CD4-positive, alpha-beta memory T cell (primary cell): ENCODE results near the gene EOGT. TPM values are rescaled to one million over a fixed set of nuclear protein-coding genes. Genes with fewer than 3 reads are reported as not detected.

Source experiments
- CTCF ChIA-PET: fragments of 350-600 bp; sonication (Branson Sonifier 250); formaldehyde crosslinking; loops from one replicate; lab custom pipeline; 2021; ENCODE audit warnings: inconsistent platforms; ENCODE audit not compliant: partially characterized antibody; lab: Charles Lee
- POLR2A ChIA-PET: fragments of 350-600 bp; sonication (Branson Sonifier 250); formaldehyde crosslinking; loops from one replicate; lab custom pipeline; 2021; ENCODE audit not compliant: partially characterized antibody; lab: Charles Lee
- DNase-seq, 5 donors: peaks; one replicate each; pipeline versions ENCODE4 v3.0.0 to v3.0.0-alpha.2; 2020 to 2022; ENCODE audit warnings: mixed read lengths in 1 of 5
- H3K27ac ChIP-seq: one replicate; pipeline ENCODE4 v1.7.0; 2013; ENCODE audit warnings: low read depth, low read length
- H3K27me3 ChIP-seq: 2 replicates; pipeline ENCODE4 v1.7.0; 2013; ENCODE audit warnings: mild to moderate bottlenecking, low read length, moderate library complexity; ENCODE audit not compliant: insufficient read depth
- H3K36me3 ChIP-seq: 2 replicates; pipeline ENCODE4 v1.7.0; 2013; ENCODE audit warnings: mild to moderate bottlenecking, low read length, moderate library complexity; ENCODE audit not compliant: insufficient read depth
- H3K4me1 ChIP-seq: 2 replicates; pipeline ENCODE4 v1.7.0; 2013; ENCODE audit warnings: mild to moderate bottlenecking, low read length, moderate library complexity; ENCODE audit not compliant: insufficient read depth
- H3K4me3 ChIP-seq, 2 donors: one replicate each; pipeline ENCODE4 v1.7.0; 2013; ENCODE audit warnings: low read length in 2 of 2, mild to moderate bottlenecking in 1 of 2
- H3K9me3 ChIP-seq, 2 donors: one replicate each; pipeline ENCODE4 v1.7.0; 2013; ENCODE audit warnings: low read length in 2 of 2, control low read depth in 1 of 2; ENCODE audit not compliant: control insufficient read depth in 1 of 2
- H3K27ac Mint-ChIP-seq, 7 donors: one replicate each; pipeline ENCODE4 v1.8.0; 2020 to 2021; ENCODE audit warnings: mixed read lengths in 7 of 7, mild to moderate bottlenecking in 6 of 7, inconsistent platforms in 3 of 7, moderate library complexity in 3 of 7
- H3K27me3 Mint-ChIP-seq, 2 donors: one replicate each; pipeline ENCODE4 v1.8.0; 2020 to 2021; ENCODE audit warnings: mixed read lengths in 2 of 2
- H3K36me3 Mint-ChIP-seq, 2 donors: one replicate each; pipeline ENCODE4 v1.8.0; 2020 to 2021; ENCODE audit warnings: mixed read lengths in 2 of 2, inconsistent platforms in 1 of 2, mild to moderate bottlenecking in 1 of 2
- H3K4me1 Mint-ChIP-seq, 4 donors: one replicate each; pipeline ENCODE4 v1.8.0; 2020 to 2021; ENCODE audit warnings: mixed read lengths in 4 of 4, mild to moderate bottlenecking in 1 of 4
- H3K4me3 Mint-ChIP-seq, 8 donors: one replicate each; pipeline ENCODE4 v1.8.0; 2020 to 2021; ENCODE audit warnings: mixed read lengths in 8 of 8, mild to moderate bottlenecking in 7 of 8, moderate library complexity in 6 of 8, inconsistent platforms in 3 of 8
- H3K9me3 Mint-ChIP-seq, 8 donors: one replicate each; pipeline ENCODE4 v1.8.0; 2020 to 2021; ENCODE audit warnings: mixed read lengths in 8 of 8, mild to moderate bottlenecking in 5 of 8, inconsistent platforms in 3 of 8, moderate library complexity in 1 of 8
- intact Hi-C: fragments of 100-400 bp; cut with micrococcal nuclease; formaldehyde crosslinking; loops from one replicate; pipeline ENCODE4 v1.15.1; 2023
- polyA plus RNA-seq, 2 donors: library from polyadenylated mRNA; unstranded; fragments of 300-500 nt; fragmentation: Illumina TruSeq; gene quantifications; one replicate each; pipeline ENCODE4 v1.2.3, GENCODE V29; 2021
- total RNA-seq, 2 experiments: library from RNA; stranded (reverse); gene quantifications; one replicate each; pipeline ENCODE4 v1.2.3, GENCODE V29; 2021

Gene EOGT
- total and polyA plus RNA-seq, 4 experiments from 2014 or later: 8.2 to 28.6 (median 18.0) TPM

DNA sequence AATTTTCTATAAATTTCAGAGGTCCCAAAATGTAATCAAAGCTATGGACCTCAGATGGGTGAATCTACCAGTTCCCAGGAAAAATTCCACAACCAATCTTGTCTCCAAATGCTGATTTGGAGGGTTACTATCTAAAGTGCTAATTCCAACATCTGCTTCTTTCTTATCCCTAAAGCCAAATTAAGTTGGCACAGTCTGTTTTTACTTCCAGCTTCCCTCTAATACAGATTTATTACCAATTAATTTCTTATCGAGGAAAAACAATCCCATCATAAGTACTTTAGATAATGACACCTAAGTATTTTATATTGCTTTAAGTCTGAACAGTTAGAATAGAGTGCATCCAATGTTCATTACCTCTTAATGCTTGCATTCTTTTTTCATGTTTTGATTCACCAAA, 68.3 kb downstream of the EOGT start:
- intact Hi-C loops: no loop called here
- Mint-ChIP-seq H3K27me3 (peaks cover 14 to 16% of the 10 kb centered on the region in 2 donors), H3K27ac (no peak overlapping the region), H3K9me3 (peaks cover 0 to 3% (median 0%) of the 10 kb centered on the region in 8 donors), H3K4me1 (no peaks in the 10 kb centered on the region), H3K36me3 (no peaks in the 10 kb centered on the region), H3K4me3 (no peak overlapping the region)
- Histone ChIP-seq H3K27me3 (no peaks in the 10 kb centered on the region), H3K4me3 (no peak overlapping the region), H3K9me3 (no peaks in the 10 kb centered on the region), H3K36me3 (no peaks in the 10 kb centered on the region), H3K4me1 (no peaks in the 10 kb centered on the region), H3K27ac (no peak overlapping the region)
- CTCF ChIA-PET: no interaction called here
- DNase-seq: no peak
- POLR2A ChIA-PET: no interaction called here

DNA sequence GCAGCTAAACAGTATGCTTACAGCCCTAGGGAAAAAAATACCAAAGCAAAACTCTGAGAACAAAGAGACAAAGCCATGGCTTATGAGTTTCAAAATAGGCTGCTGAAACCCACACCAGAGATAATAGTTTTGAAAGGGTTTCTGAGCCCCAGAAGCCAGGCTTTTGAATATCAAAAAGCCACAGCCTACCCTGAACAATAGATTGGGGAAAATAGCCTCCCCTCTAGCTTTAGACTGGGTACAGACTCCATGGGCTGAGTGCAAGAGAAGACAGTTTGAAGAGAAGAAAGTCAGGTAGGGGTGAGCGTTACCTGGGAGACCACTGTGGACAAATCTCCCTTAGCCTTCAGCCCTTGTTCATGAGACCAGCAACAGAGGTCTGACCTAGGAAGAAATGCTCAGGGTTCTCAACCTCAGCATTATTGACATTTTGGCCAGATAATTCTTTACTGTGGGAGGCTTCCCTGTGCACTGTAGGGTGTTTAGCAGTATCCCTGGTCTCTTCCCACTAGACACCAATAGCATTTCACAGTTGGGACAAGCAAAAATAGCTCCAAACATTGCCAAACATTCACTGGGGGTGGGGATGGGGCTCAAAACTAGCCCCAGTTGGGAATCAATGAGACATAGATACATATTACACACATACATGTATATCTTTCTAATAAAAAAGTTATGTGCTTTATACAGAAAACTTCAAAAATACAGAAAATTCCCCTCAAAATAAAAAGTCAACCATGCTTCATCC, 69.6 kb downstream of the EOGT start:
- ChIA-PET POLR2A (no interaction called here), CTCF (no interaction called here)
- Mint-ChIP-seq H3K36me3 (no peaks in the 10 kb centered on the region), H3K4me1 (no peaks in the 10 kb centered on the region), H3K27ac (no peak overlapping the region), H3K9me3 (no peaks in the 10 kb centered on the region), H3K4me3 (no peak overlapping the region), H3K27me3 (peaks cover 16% of the 10 kb centered on the region in 2 donors)
- H3K27ac ChIP-seq: no peak overlapping the region
- H3K4me3 ChIP-seq: no peak overlapping the region
- no peaks in the 10 kb centered on the region for H3K4me1 ChIP-seq
- no peaks in the 10 kb centered on the region for H3K36me3 ChIP-seq
- H3K9me3 ChIP-seq: no peaks in the 10 kb centered on the region
- H3K27me3 ChIP-seq: no peaks in the 10 kb centered on the region
- DNase-seq: no peak
- intact Hi-C loops: no loop called here

DNA sequence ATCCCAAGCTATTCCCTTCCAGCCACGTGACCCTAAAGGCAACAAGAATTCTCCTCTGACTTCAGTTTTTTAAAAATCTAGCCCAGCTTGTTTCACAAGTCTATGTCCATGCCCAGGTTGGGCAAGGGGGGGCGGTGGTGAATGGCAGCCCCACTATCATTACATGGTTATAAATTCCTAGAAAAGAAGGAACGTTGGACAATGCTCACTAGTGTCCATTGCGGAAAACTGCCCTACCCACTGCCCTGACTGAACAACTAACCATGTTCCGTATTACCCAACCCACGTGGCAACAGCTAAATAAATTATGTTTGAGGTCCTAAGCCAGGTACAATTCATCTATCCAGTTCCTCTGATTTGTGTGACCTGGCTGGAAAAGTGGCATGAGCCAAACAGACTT, 72.4 kb downstream of the EOGT start:
- Mint-ChIP-seq H3K4me3 (no peak overlapping the region), H3K9me3 (peaks cover 0 to 1% (median 0%) of the 10 kb centered on the region in 8 donors), H3K36me3 (no peaks in the 10 kb centered on the region), H3K27ac (no peak overlapping the region), H3K27me3 (peaks cover 17 to 23% of the 10 kb centered on the region in 2 donors), H3K4me1 (no peaks in the 10 kb centered on the region)
- CTCF ChIA-PET: no interaction called here
- Histone ChIP-seq H3K27me3 (no peaks in the 10 kb centered on the region), H3K4me1 (no peaks in the 10 kb centered on the region), H3K9me3 (no peaks in the 10 kb centered on the region), H3K4me3 (no peak overlapping the region), H3K36me3 (no peaks in the 10 kb centered on the region), H3K27ac (no peak overlapping the region)
- DNase-seq: no peak
- POLR2A ChIA-PET: no interaction called here
- intact Hi-C loops: no loop called here

DNA sequence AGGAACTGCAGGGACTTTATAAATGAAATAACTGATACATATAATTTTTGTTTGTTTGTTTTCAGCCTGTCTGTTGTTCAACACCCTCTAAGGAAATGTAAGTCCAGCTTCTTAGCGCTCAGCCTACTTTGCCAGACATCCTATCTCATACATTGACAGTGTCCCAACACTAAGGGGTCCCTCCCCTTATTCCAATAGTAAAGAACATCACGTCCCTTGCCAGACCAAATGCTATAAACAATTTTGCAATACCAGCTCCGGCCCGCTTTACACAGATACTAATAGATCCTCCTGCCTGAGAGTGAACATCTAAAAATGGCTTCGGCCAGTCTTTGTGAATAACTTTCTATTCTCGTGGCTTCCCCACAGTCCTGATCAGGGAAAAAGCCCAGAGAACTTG, 76.6 kb downstream of the EOGT start:
- peaks cover 0 to 7% (median 2%) of the 10 kb centered on the region in 4 donors for H3K4me1 Mint-ChIP-seq
- no peak overlapping the region for H3K4me3 ChIP-seq
- no peak for DNase-seq
- H3K27me3 Mint-ChIP-seq: peaks cover 33 to 38% of the 10 kb centered on the region in 2 donors
- ChIA-PET CTCF (interaction anchor here (0.6 kb wide), 1 partner anchor 1249 kb away, joined by 3 read pairs; no protein-coding TSS in a partner anchor), POLR2A (no interaction called here)
- H3K36me3 Mint-ChIP-seq: no peaks in the 10 kb centered on the region
- H3K9me3 Mint-ChIP-seq: peaks cover 0 to 1% (median 0%) of the 10 kb centered on the region in 8 donors
- intact Hi-C loops: no loop called here
- H3K9me3 ChIP-seq: no peaks in the 10 kb centered on the region
- H3K27ac ChIP-seq: no peak overlapping the region
- H3K4me3 Mint-ChIP-seq: no peak overlapping the region
- no peak overlapping the region for H3K27ac Mint-ChIP-seq
- H3K36me3 ChIP-seq: no peaks in the 10 kb centered on the region
- peaks cover 5% of the 10 kb centered on the region for H3K27me3 ChIP-seq
- no peaks in the 10 kb centered on the region for H3K4me1 ChIP-seq

DNA sequence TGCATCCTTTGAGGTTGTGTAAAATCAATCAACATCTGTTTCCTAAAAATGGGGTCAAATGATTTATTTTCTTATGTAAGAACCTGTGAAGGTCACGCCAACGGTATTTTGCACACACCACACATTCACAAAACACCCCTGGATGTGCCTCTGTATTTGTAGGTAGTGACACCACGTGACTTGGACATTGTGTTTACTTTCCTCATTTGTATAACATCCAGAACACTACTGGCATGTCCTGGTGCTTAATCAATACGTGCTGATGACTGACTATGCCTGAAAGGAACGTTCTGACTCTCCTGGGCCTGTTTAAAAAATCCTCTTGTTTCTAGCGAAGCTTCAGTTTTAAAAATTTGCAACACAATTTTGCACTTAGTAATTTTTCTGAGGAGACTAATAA, 77.7 kb downstream of the EOGT start:
- DNase-seq: no peak
- no peaks in the 10 kb centered on the region for H3K9me3 ChIP-seq
- peaks cover 5% of the 10 kb centered on the region for H3K27me3 ChIP-seq
- H3K9me3 Mint-ChIP-seq: peaks cover 0 to 1% (median 0%) of the 10 kb centered on the region in 8 donors
- ChIA-PET CTCF (no interaction called here), POLR2A (no interaction called here)
- H3K4me3 Mint-ChIP-seq: no peak overlapping the region
- intact Hi-C loops: no loop called here
- no peak overlapping the region for H3K27ac ChIP-seq
- no peak overlapping the region for H3K27ac Mint-ChIP-seq
- H3K4me3 ChIP-seq: no peak overlapping the region
- no peaks in the 10 kb centered on the region for H3K36me3 ChIP-seq
- H3K36me3 Mint-ChIP-seq: no peaks in the 10 kb centered on the region
- H3K4me1 ChIP-seq: no peaks in the 10 kb centered on the region
- peaks cover 0 to 14% (median 7%) of the 10 kb centered on the region in 4 donors for H3K4me1 Mint-ChIP-seq
- H3K27me3 Mint-ChIP-seq: peaks cover 34 to 37% of the 10 kb centered on the region in 2 donors

DNA sequence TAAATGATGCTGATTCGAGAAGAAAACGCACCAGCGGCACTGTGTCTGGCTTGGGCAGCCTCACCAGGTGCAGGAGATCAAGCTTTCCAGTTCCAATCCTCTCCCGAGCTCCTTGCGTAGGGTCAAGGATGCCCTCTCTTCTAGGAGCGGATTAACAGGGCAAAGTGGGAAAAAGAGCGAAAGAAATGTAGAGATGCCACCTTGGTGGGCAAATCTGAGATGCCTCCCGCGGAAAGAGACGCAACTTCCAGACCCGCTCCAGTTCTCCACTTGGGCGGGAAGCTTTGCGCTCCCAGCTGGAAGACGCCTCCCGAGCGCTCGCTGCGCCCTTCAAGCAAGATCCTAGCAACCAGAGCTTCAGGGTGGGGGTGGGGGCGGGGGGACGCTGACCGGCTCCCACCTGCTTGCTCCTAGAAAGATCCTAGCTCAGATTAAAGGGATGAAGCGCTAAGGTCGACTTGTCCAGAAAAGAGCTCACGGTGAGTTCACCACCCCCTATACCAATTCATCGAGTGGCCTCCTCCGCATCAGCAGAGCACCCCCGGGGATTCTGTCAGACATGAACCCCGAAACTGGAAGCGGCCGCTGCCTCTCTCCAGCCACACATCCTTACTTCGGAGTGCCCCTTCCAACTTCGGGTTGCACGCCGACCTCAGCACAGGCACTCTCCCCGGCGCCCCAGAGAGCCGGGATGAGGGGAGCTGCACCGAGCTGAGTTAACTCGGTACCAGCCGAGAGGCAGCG, 81.9 kb downstream of the EOGT start:
- POLR2A ChIA-PET: no interaction called here
- intact Hi-C loops: no loop called here

More for the DNA sequence above, 81.9 kb downstream of the EOGT start:
- DNase-seq: no peak
- Histone ChIP-seq H3K4me1 (no peaks in the 10 kb centered on the region), H3K36me3 (no peaks in the 10 kb centered on the region), H3K9me3 (no peaks in the 10 kb centered on the region), H3K4me3 (no peak overlapping the region), H3K27me3 (peaks cover 12% of the 10 kb centered on the region), H3K27ac (no peak overlapping the region)
- CTCF ChIA-PET: interaction anchor here (0.6 to 1.4 kb wide), 2 partner anchors 18 to 25 kb away, joined by 3 to 7 read pairs; no protein-coding TSS in a partner anchor
- peaks cover 0 to 14% (median 7%) of the 10 kb centered on the region in 4 donors for H3K4me1 Mint-ChIP-seq
- peaks cover 0 to 2% (median 0%) of the 10 kb centered on the region in 8 donors for H3K9me3 Mint-ChIP-seq
- no peak overlapping the region for H3K27ac Mint-ChIP-seq
- H3K36me3 Mint-ChIP-seq: no peaks in the 10 kb centered on the region
- H3K27me3 Mint-ChIP-seq: peaks cover 47 to 48% of the 10 kb centered on the region in 2 donors
- H3K4me3 Mint-ChIP-seq: peak overlapping the region in 2 of 8 donors; percentile 13 to 54
